ENCODE measurements around the gene HCN2. TPM values are rescaled to one million over a fixed set of nuclear protein-coding genes. Genes with fewer than 3 reads are reported as not detected.

HCN2 gene
- total and polyA plus RNA-seq, 12 donors, result 0.74 to 9.1 (median 3.6) TPM

- intact Hi-C loops (cut with DNase I), result no loop called here
- no peak overlapping the region for H3K27ac ChIP-seq
These were observed 30.8 kb upstream of the HCN2 start for GRCh38 chr19:558770-559439.

DNA sequence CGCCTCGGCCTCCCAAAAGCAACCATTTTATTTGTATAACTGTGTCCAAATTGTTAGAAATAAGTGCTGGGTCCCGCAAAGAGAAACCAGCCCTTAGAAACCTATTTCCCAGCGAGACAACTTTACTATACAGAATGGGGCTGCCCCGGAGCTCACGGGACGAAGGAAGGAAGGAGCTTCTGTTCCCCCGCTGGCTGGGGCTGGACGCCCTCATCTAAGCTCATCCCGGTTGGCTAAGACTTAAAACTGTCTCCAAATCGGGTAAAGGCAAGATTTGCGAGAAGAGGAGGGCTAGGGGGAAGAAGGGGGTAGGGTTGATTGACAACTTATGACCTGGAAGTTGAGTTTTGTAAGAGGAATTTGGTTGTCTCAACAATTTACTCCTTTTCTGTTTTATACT is 29.6 kb upstream of the HCN2 start:
- Histone ChIP-seq H3K9me3 (replicated peaks in 1 of 3) (no peaks in the 10 kb centered on the region), H3K36me3 (replicated peaks in 1 of 2) (no peaks in the 10 kb centered on the region), H3K27me3 (no peaks in the 10 kb centered on the region), H3K4me1 (replicated peaks in 1 of 2) (no peaks in the 10 kb centered on the region), H3K4me3 (no peak overlapping the region), H3K27ac (no peak overlapping the region)
- intact Hi-C loops (cut with DNase I), result no loop called here
- no peak for DNase-seq
- TF ChIP-seq POLR2A (IDR thresholded peaks at IDR 0.05) (no peak), CTCF (IDR thresholded peaks at IDR 0.05) (no peak)
- 77 to 84% (median 80%) methylated on average over 12 of the region's 12 CpGs for WGBS, 4 donors

More at GRCh38 chr19:558770-559439, 30.8 kb upstream of the HCN2 start:
- TF ChIP-seq CTCF (IDR thresholded peaks at IDR 0.05), result no peak
- no peak for TF ChIP-seq POLR2A (IDR thresholded peaks at IDR 0.05)
- DNase-seq, result no peak
- no peaks in the 10 kb centered on the region for H3K36me3 ChIP-seq (replicated peaks in 1 of 2)
- H3K4me1 ChIP-seq (replicated peaks in 1 of 2), result no peaks in the 10 kb centered on the region
- H3K4me3 ChIP-seq, result no peak overlapping the region
- no peaks in the 10 kb centered on the region for H3K9me3 ChIP-seq (replicated peaks in 1 of 3)
- H3K27me3 ChIP-seq, result no peaks in the 10 kb centered on the region
- WGBS, 4 donors, result 59 to 69% (median 68%) methylated on average over 14 to 21 of the region's 21 CpGs

DNA sequence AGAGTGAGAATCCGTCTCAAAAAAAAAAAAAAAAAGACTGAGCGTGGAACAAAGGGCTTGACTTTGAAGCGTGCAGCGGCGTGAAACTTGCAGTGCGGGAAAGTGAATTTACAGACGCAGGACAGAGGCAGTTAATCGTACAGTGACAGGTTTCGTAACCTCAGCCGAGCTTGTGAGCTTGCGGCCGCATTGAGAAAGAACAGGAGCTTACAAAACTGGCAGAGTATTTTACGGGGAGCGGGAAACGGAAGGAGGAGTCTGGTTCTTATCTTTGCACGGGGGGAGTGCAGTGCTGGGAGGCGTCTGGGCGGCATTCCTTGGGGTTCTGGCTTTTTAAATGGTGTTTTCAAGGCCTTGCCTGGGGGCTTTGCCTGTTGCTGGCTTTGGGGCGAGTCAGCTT is 23.3 kb upstream of the HCN2 start:
- H3K9me3 ChIP-seq (replicated peaks in 1 of 3), result no peaks in the 10 kb centered on the region
- H3K4me1 ChIP-seq (replicated peaks in 1 of 2), result peaks cover 4 to 5% of the 10 kb centered on the region in 2 donors
- intact Hi-C loops (cut with DNase I), result loop anchor here in 1 of 2 donors (5.0 kb wide), 1 partner anchor 34 kb away; the partner anchor contains the start of gene CDC34
- no peaks in the 10 kb centered on the region for H3K36me3 ChIP-seq (replicated peaks in 1 of 2)
- 51 to 67% (median 53%) methylated on average over 18 to 19 of the region's 19 CpGs for WGBS, 4 donors
- TF ChIP-seq CTCF (IDR thresholded peaks at IDR 0.05) (no peak), POLR2A (IDR thresholded peaks at IDR 0.05) (no peak)
- H3K27ac ChIP-seq, result peak overlapping the region in 2 of 5 donors; percentile 26 to 52
- DNase-seq, result peak; percentile 42 to 81 (median 57)
- H3K4me3 ChIP-seq, result no peak overlapping the region
- no peaks in the 10 kb centered on the region for H3K27me3 ChIP-seq

GRCh38 chr19:566844-567243 is 22.8 kb upstream of the HCN2 start:
- H3K4me3 ChIP-seq, result no peak overlapping the region
- H3K36me3 ChIP-seq (replicated peaks in 1 of 2), result no peaks in the 10 kb centered on the region
- H3K27ac ChIP-seq, result peak overlapping the region in 2 of 5 donors; percentile 26 to 52
- no peak for TF ChIP-seq POLR2A (IDR thresholded peaks at IDR 0.05)
- TF ChIP-seq CTCF (IDR thresholded peaks at IDR 0.05), result no peak
- peaks cover 8 to 10% of the 10 kb centered on the region in 2 donors for H3K4me1 ChIP-seq (replicated peaks in 1 of 2)
- intact Hi-C loops (cut with DNase I), result loop anchor here in 1 of 2 donors (5.0 kb wide), 1 partner anchor 35 kb away; the partner anchor contains the start of gene CDC34
- 75 to 83% (median 81%) methylated on average over 16 of the region's 16 CpGs for WGBS, 4 donors
- no peak for DNase-seq
- no peaks in the 10 kb centered on the region for H3K9me3 ChIP-seq (replicated peaks in 1 of 3)
- no peaks in the 10 kb centered on the region for H3K27me3 ChIP-seq
